ENCODE results near the gene PLCL1.

Gene PLCL1

DNA sequence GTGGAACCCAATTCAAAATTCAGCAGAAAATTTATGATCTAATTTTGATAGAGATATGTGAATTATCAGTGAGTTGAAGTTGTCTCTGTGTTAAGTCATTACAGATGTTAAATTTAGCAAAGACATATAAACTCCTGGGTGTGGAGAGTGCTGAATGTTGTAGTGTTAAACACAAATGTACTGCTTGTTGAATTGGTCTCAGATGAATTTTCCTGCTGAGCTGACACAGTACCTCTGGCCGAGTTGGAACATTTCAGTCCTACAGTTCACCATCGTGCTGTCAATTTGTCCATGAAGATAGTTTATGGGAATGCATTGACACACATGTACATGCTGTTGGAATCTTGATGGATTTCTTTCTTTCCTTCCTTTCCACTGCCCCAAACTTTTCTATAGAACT, 255.9 kb downstream of the PLCL1 start:
- Histone ChIP-seq H3K36me3 (ENCODE audit: control insufficient read depth, insufficient read depth, low read length) (no peaks in the 10 kb centered on the region), H3K27me3 (ENCODE audit: control insufficient read depth, insufficient read depth, low read length, poor library complexity, severe bottlenecking) (no peaks in the 10 kb centered on the region), H3K27ac (ENCODE audit: insufficient read depth, low read depth, low read length, poor library complexity, severe bottlenecking) (no peak overlapping the region), H3K9me3 (ENCODE audit: control insufficient read depth, low read length) (no peaks in the 10 kb centered on the region), H3K4me3 (ENCODE audit: insufficient read depth, low read depth, low read length) (no peak overlapping the region), H3K4me1 (ENCODE audit: control insufficient read depth, insufficient read depth, low read length) (no peaks in the 10 kb centered on the region)
- WGBS, 2 experiments, result 80 to 91% methylated on average over 2 of the region's 2 CpGs

- Histone ChIP-seq H3K27ac (ENCODE audit: insufficient read depth, low read depth, low read length, poor library complexity, severe bottlenecking) (no peak overlapping the region), H3K9me3 (ENCODE audit: control insufficient read depth, low read length) (no peaks in the 10 kb centered on the region), H3K27me3 (ENCODE audit: control insufficient read depth, insufficient read depth, low read length, poor library complexity, severe bottlenecking) (no peaks in the 10 kb centered on the region), H3K36me3 (ENCODE audit: control insufficient read depth, insufficient read depth, low read length) (no peaks in the 10 kb centered on the region), H3K4me1 (ENCODE audit: control insufficient read depth, insufficient read depth, low read length) (no peaks in the 10 kb centered on the region), H3K4me3 (ENCODE audit: insufficient read depth, low read depth, low read length) (no peak overlapping the region)
These were observed 258.4 kb downstream of the PLCL1 start for GRCh38 chr2:198062826-198063225.

DNA sequence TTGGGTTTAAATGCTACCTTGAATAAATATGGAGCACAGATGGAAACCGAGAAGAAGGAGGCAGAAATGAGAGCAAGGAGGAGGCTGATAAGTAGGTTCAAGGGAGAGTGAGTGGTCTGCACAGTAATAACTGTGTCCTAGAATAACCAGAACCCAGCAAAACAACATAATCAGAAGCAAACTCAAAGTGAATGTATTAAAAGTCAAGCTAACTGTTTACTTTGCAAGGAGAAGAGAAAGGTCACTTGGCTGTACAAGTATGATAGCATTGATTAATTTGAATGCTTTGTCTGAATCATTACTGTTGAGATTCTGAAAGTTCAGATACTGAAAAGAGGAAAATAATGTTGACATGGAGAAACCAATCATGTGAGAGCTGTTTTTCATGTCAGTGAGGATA, 258.8 kb downstream of the PLCL1 start:
- Histone ChIP-seq H3K27me3 (ENCODE audit: control insufficient read depth, insufficient read depth, low read length, poor library complexity, severe bottlenecking) (no peaks in the 10 kb centered on the region), H3K9me3 (ENCODE audit: control insufficient read depth, low read length) (no peaks in the 10 kb centered on the region), H3K27ac (ENCODE audit: insufficient read depth, low read depth, low read length, poor library complexity, severe bottlenecking) (no peak overlapping the region), H3K4me1 (ENCODE audit: control insufficient read depth, insufficient read depth, low read length) (no peaks in the 10 kb centered on the region), H3K36me3 (ENCODE audit: control insufficient read depth, insufficient read depth, low read length) (no peaks in the 10 kb centered on the region), H3K4me3 (ENCODE audit: insufficient read depth, low read depth, low read length) (no peak overlapping the region)
- WGBS, 2 experiments, result 100% methylated on average over 1 of the region's 1 CpG

DNA sequence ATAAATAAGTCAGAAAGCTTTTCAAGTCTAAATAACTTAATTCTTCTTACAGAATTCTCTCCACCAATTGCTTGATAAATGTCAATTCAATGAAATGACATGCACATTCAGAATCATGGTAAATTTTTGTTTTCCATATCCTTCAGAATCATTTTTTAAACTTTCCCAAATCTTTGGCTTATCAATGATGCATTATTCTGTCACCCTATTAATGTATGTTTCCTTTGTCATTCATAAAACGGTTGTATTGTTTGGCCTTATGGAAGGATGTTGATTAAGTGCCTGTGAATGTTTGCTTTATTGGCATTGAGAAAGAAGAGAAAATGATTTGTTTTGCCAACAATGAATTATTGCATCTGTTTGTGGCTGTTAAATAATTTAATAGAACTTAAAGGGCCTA, 260.9 kb downstream of the PLCL1 start:
- Histone ChIP-seq H3K27ac (ENCODE audit: insufficient read depth, low read depth, low read length, poor library complexity, severe bottlenecking) (no peak overlapping the region), H3K27me3 (ENCODE audit: control insufficient read depth, insufficient read depth, low read length, poor library complexity, severe bottlenecking) (no peaks in the 10 kb centered on the region), H3K36me3 (ENCODE audit: control insufficient read depth, insufficient read depth, low read length) (no peaks in the 10 kb centered on the region), H3K4me1 (ENCODE audit: control insufficient read depth, insufficient read depth, low read length) (no peaks in the 10 kb centered on the region), H3K9me3 (ENCODE audit: control insufficient read depth, low read length) (no peaks in the 10 kb centered on the region), H3K4me3 (ENCODE audit: insufficient read depth, low read depth, low read length) (no peak overlapping the region)
- WGBS, 2 experiments, result 89 to 91% methylated on average over 1 of the region's 1 CpG

GRCh38 chr2:198066597-198066996, 262.2 kb downstream of the PLCL1 start:
- Histone ChIP-seq H3K27ac (ENCODE audit: insufficient read depth, low read depth, low read length, poor library complexity, severe bottlenecking) (no peak overlapping the region), H3K27me3 (ENCODE audit: control insufficient read depth, insufficient read depth, low read length, poor library complexity, severe bottlenecking) (no peaks in the 10 kb centered on the region)
- 85 to 95% methylated on average over 2 of the region's 2 CpGs for WGBS, 2 experiments

GRCh38 chr2:198072655-198073054, 268.3 kb downstream of the PLCL1 start:
- Histone ChIP-seq H3K27ac (ENCODE audit: insufficient read depth, low read depth, low read length, poor library complexity, severe bottlenecking) (no peak overlapping the region), H3K36me3 (ENCODE audit: control insufficient read depth, insufficient read depth, low read length) (no peaks in the 10 kb centered on the region), H3K27me3 (ENCODE audit: control insufficient read depth, insufficient read depth, low read length, poor library complexity, severe bottlenecking) (no peaks in the 10 kb centered on the region), H3K4me3 (ENCODE audit: insufficient read depth, low read depth, low read length) (no peak overlapping the region), H3K9me3 (ENCODE audit: control insufficient read depth, low read length) (no peaks in the 10 kb centered on the region), H3K4me1 (ENCODE audit: control insufficient read depth, insufficient read depth, low read length) (no peaks in the 10 kb centered on the region)

More at GRCh38 chr2:198066597-198066996, 262.2 kb downstream of the PLCL1 start:
- no peak overlapping the region for H3K4me3 ChIP-seq (ENCODE audit: insufficient read depth, low read depth, low read length)
- H3K4me1 ChIP-seq (ENCODE audit: control insufficient read depth, insufficient read depth, low read length), result no peaks in the 10 kb centered on the region
- H3K9me3 ChIP-seq (ENCODE audit: control insufficient read depth, low read length), result no peaks in the 10 kb centered on the region
- H3K36me3 ChIP-seq (ENCODE audit: control insufficient read depth, insufficient read depth, low read length), result no peaks in the 10 kb centered on the region

- 92 to 100% methylated on average over 2 of the region's 2 CpGs for whole genome bisulfite sequencing, 2 experiments
- no peak overlapping the region for H3K27ac ChIP-seq (ENCODE audit: insufficient read depth, low read depth, low read length, poor library complexity, severe bottlenecking)
These were observed 268.9 kb downstream of the PLCL1 start for GRCh38 chr2:198073253-198073652.

DNA sequence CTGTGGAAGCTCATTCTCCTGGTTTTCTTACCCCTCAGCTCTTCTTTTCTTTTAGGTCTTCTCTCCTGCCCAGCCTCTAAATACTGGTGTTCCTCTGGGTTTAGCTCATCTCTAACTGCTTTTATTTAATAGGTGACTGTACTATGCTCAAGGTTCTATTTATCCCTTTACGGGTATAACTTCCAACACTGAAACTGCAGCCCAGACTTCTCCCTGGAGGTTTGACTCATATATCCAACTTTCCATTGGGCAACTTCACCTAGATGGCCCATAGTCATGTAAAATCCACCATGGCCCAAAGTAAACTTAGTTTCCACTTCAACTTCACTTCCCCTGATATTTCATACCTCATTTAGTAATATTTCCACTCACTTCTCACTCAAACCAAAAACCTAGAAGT, 273.1 kb downstream of the PLCL1 start:
- Histone ChIP-seq H3K9me3 (ENCODE audit: control insufficient read depth, low read length) (no peaks in the 10 kb centered on the region), H3K27me3 (ENCODE audit: control insufficient read depth, insufficient read depth, low read length, poor library complexity, severe bottlenecking) (no peaks in the 10 kb centered on the region), H3K4me3 (ENCODE audit: insufficient read depth, low read depth, low read length) (no peak overlapping the region), H3K27ac (ENCODE audit: insufficient read depth, low read depth, low read length, poor library complexity, severe bottlenecking) (no peak overlapping the region), H3K4me1 (ENCODE audit: control insufficient read depth, insufficient read depth, low read length) (no peaks in the 10 kb centered on the region), H3K36me3 (ENCODE audit: control insufficient read depth, insufficient read depth, low read length) (no peaks in the 10 kb centered on the region)
- WGBS, 2 experiments, result 90 to 91% methylated on average over 1 of the region's 1 CpG

More at GRCh38 chr2:198073253-198073652, 268.9 kb downstream of the PLCL1 start:
- Histone ChIP-seq H3K9me3 (ENCODE audit: control insufficient read depth, low read length) (no peaks in the 10 kb centered on the region), H3K27me3 (ENCODE audit: control insufficient read depth, insufficient read depth, low read length, poor library complexity, severe bottlenecking) (no peaks in the 10 kb centered on the region), H3K4me1 (ENCODE audit: control insufficient read depth, insufficient read depth, low read length) (no peaks in the 10 kb centered on the region), H3K36me3 (ENCODE audit: control insufficient read depth, insufficient read depth, low read length) (no peaks in the 10 kb centered on the region), H3K4me3 (ENCODE audit: insufficient read depth, low read depth, low read length) (no peak overlapping the region)

- Histone ChIP-seq H3K4me1 (ENCODE audit: control insufficient read depth, insufficient read depth, low read length) (no peaks in the 10 kb centered on the region), H3K27me3 (ENCODE audit: control insufficient read depth, insufficient read depth, low read length, poor library complexity, severe bottlenecking) (no peaks in the 10 kb centered on the region), H3K27ac (ENCODE audit: insufficient read depth, low read depth, low read length, poor library complexity, severe bottlenecking) (no peak overlapping the region), H3K9me3 (ENCODE audit: control insufficient read depth, low read length) (no peaks in the 10 kb centered on the region), H3K4me3 (ENCODE audit: insufficient read depth, low read depth, low read length) (no peak overlapping the region), H3K36me3 (ENCODE audit: control insufficient read depth, insufficient read depth, low read length) (no peaks in the 10 kb centered on the region)
- WGBS, 2 experiments, result 100% methylated on average over 2 of the region's 2 CpGs; no CpG with 5 or more reads in 1 of the 2 experiments
These were observed 276.7 kb downstream of the PLCL1 start for GRCh38 chr2:198080879-198081765.

DNA sequence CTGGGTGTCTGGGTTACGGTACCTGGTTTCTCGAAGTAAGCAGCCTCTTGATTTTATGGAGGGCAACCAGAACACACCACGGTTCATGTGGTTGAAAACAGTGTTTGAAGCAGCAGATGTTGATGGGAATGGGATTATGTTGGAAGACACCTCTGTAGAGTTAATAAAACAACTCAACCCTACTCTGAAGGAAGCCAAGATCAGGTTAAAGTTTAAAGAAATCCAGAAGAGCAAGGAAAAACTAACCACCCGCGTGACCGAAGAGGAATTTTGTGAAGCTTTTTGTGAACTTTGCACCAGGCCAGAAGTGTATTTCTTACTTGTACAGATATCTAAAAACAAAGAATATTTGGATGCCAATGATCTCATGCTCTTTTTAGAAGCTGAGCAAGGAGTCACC, 279.8 kb downstream of the PLCL1 start:
- no peak overlapping the region for H3K4me3 ChIP-seq (ENCODE audit: insufficient read depth, low read depth, low read length)
- 94 to 98% methylated on average over 6 of the region's 6 CpGs for whole genome bisulfite sequencing, 2 experiments
- H3K27ac ChIP-seq (ENCODE audit: insufficient read depth, low read depth, low read length, poor library complexity, severe bottlenecking), result no peak overlapping the region
- H3K27me3 ChIP-seq (ENCODE audit: control insufficient read depth, insufficient read depth, low read length, poor library complexity, severe bottlenecking), result no peaks in the 10 kb centered on the region
- H3K36me3 ChIP-seq (ENCODE audit: control insufficient read depth, insufficient read depth, low read length), result no peaks in the 10 kb centered on the region
- no peaks in the 10 kb centered on the region for H3K9me3 ChIP-seq (ENCODE audit: control insufficient read depth, low read length)
- H3K4me1 ChIP-seq (ENCODE audit: control insufficient read depth, insufficient read depth, low read length), result no peaks in the 10 kb centered on the region

Data from ectodermal cell (in vitro differentiated cells).